ENCODE results near the gene ECI2. TPM values are rescaled to one million over a fixed set of nuclear protein-coding genes. Genes with fewer than 3 reads are reported as not detected.
"Not testable (repeated sequence)": the region's sequence is repeated elsewhere in the genome, so short reads cannot be mapped to it uniquely, and the experiment has no call there.

Gene ECI2
- total RNA-seq, 2 experiments from 2014 or later, result 45.0 to 45.5 TPM

GRCh38 chr6:4108561-4109093 lies 26.7 kb downstream of the ECI2 start:
- Mint-ChIP-seq H3K27me3 (peaks cover 39% of the 10 kb centered on the region), H3K4me1 (no peaks in the 10 kb centered on the region), H3K27ac (no peak overlapping the region), H3K36me3 (peaks cover 4% of the 10 kb centered on the region), H3K4me3 (no peak overlapping the region), H3K9me3 (ENCODE audit: low read depth) (peaks cover 6% of the 10 kb centered on the region)
- CTCF ChIA-PET, result no interaction called here
- DNase-seq (no peak), ATAC-seq (no peak)

- H3K4me1 Mint-ChIP-seq, result no peaks in the 10 kb centered on the region
- H3K9me3 Mint-ChIP-seq (ENCODE audit: low read depth), result peaks cover 6% of the 10 kb centered on the region
- no peak overlapping the region for H3K4me3 Mint-ChIP-seq
- CTCF ChIA-PET, result no interaction called here
- DNase-seq, result no peak
- peaks cover 1% of the 10 kb centered on the region for H3K36me3 Mint-ChIP-seq
- H3K27ac Mint-ChIP-seq, result no peak overlapping the region
- no peak for ATAC-seq
- H3K27me3 Mint-ChIP-seq, result peaks cover 39% of the 10 kb centered on the region
Measured at GRCh38 chr6:4107873-4108272, 27.5 kb downstream of the ECI2 start.

GRCh38 chr6:4105980-4106536 lies 29.3 kb downstream of the ECI2 start:
- DNase-seq (no peak), ATAC-seq (no peak)
- H3K4me3 Mint-ChIP-seq, result no peak overlapping the region
- H3K9me3 Mint-ChIP-seq (ENCODE audit: low read depth), result no peaks in the 10 kb centered on the region
- peaks cover 24% of the 10 kb centered on the region for H3K27me3 Mint-ChIP-seq
- no peaks in the 10 kb centered on the region for H3K4me1 Mint-ChIP-seq
- no peaks in the 10 kb centered on the region for H3K36me3 Mint-ChIP-seq
- CTCF ChIA-PET, result no interaction called here
- no peak overlapping the region for H3K27ac Mint-ChIP-seq

- Mint-ChIP-seq H3K27ac (no peak overlapping the region), H3K4me1 (no peaks in the 10 kb centered on the region), H3K27me3 (peaks cover 13% of the 10 kb centered on the region), H3K36me3 (no peaks in the 10 kb centered on the region), H3K9me3 (ENCODE audit: low read depth) (no peaks in the 10 kb centered on the region), H3K4me3 (no peak overlapping the region)
- DNase-seq (no peak), ATAC-seq (no peak)
- CTCF ChIA-PET, result no interaction called here
Measured at GRCh38 chr6:4103929-4104328, 31.4 kb downstream of the ECI2 start.

GRCh38 chr6:4102687-4103244 lies 32.6 kb downstream of the ECI2 start:
- Mint-ChIP-seq H3K9me3 (ENCODE audit: low read depth) (no peaks in the 10 kb centered on the region), H3K4me1 (no peaks in the 10 kb centered on the region), H3K27me3 (peaks cover 7% of the 10 kb centered on the region), H3K27ac (no peak overlapping the region), H3K36me3 (no peaks in the 10 kb centered on the region), H3K4me3 (no peak overlapping the region)
- DNase-seq (no peak), ATAC-seq (no peak)
- CTCF ChIA-PET, result no interaction called here

- DNase-seq (no peak), ATAC-seq (no peak)
- Mint-ChIP-seq H3K27ac (no peak overlapping the region), H3K9me3 (ENCODE audit: low read depth) (no peaks in the 10 kb centered on the region), H3K4me1 (no peaks in the 10 kb centered on the region), H3K4me3 (no peak overlapping the region), H3K36me3 (no peaks in the 10 kb centered on the region), H3K27me3 (peaks cover 5% of the 10 kb centered on the region)
- CTCF ChIA-PET, result no interaction called here
Measured at GRCh38 chr6:4101298-4101697, 34.1 kb downstream of the ECI2 start.

- Mint-ChIP-seq H3K4me1 (no peaks in the 10 kb centered on the region), H3K27ac (no peak overlapping the region), H3K36me3 (no peaks in the 10 kb centered on the region), H3K27me3 (peaks cover 2% of the 10 kb centered on the region), H3K4me3 (no peak overlapping the region), H3K9me3 (ENCODE audit: low read depth) (no peaks in the 10 kb centered on the region)
- DNase-seq (no peak), ATAC-seq (no peak)
- CTCF ChIA-PET, result no interaction called here
Measured at GRCh38 chr6:4100655-4101054, 34.7 kb downstream of the ECI2 start.

GRCh38 chr6:4093288-4093687 lies 42.1 kb downstream of the ECI2 start:
- Mint-ChIP-seq H3K4me3 (no peak overlapping the region), H3K27ac (no peak overlapping the region), H3K9me3 (ENCODE audit: low read depth) (no peaks in the 10 kb centered on the region), H3K4me1 (no peaks in the 10 kb centered on the region), H3K36me3 (no peaks in the 10 kb centered on the region), H3K27me3 (no peaks in the 10 kb centered on the region)
- CTCF ChIA-PET, result no interaction called here
- ATAC-seq (no peak), DNase-seq (no peak)

- ATAC-seq (no peak), DNase-seq (no peak)
- H3K27me3 Mint-ChIP-seq, result no peaks in the 10 kb centered on the region
- H3K36me3 Mint-ChIP-seq, result no peaks in the 10 kb centered on the region
- no peaks in the 10 kb centered on the region for H3K9me3 Mint-ChIP-seq (ENCODE audit: low read depth)
- CTCF ChIA-PET, result no interaction called here
- H3K4me1 Mint-ChIP-seq, result no peaks in the 10 kb centered on the region
- H3K4me3 Mint-ChIP-seq, result no peak overlapping the region
- no peak overlapping the region for H3K27ac Mint-ChIP-seq
Measured at GRCh38 chr6:4091941-4092340, 43.4 kb downstream of the ECI2 start.

GRCh38 chr6:4090043-4090442 lies 45.3 kb downstream of the ECI2 start:
- CTCF ChIA-PET; H3K4me3 Mint-ChIP-seq; H3K27ac Mint-ChIP-seq; H3K27me3 Mint-ChIP-seq; H3K36me3 Mint-ChIP-seq; DNase-seq; H3K9me3 Mint-ChIP-seq (ENCODE audit: low read depth); H3K4me1 Mint-ChIP-seq; ATAC-seq: not testable (repeated sequence)

- CTCF ChIA-PET, result interaction anchor here (0.7 kb wide), 1 partner anchor 25 kb away, joined by 4 read pairs; no protein-coding TSS in a partner anchor
- Mint-ChIP-seq H3K4me3 (no peak overlapping the region), H3K9me3 (ENCODE audit: low read depth) (no peaks in the 10 kb centered on the region), H3K27ac (no peak overlapping the region), H3K27me3 (peaks cover 5% of the 10 kb centered on the region), H3K36me3 (no peaks in the 10 kb centered on the region), H3K4me1 (no peaks in the 10 kb centered on the region)
- DNase-seq (no peak), ATAC-seq (no peak)
Measured at GRCh38 chr6:4088704-4089103, 46.7 kb downstream of the ECI2 start.

GRCh38 chr6:4085332-4085700 lies 50.1 kb downstream of the ECI2 start:
- DNase-seq (no peak), ATAC-seq (no peak)
- CTCF ChIA-PET, result no interaction called here
- Mint-ChIP-seq H3K36me3 (no peaks in the 10 kb centered on the region), H3K27ac (no peak overlapping the region), H3K4me3 (no peak overlapping the region), H3K27me3 (peaks cover 9% of the 10 kb centered on the region), H3K4me1 (no peaks in the 10 kb centered on the region), H3K9me3 (ENCODE audit: low read depth) (no peaks in the 10 kb centered on the region)

GRCh38 chr6:4084444-4085331 lies 50.7 kb downstream of the ECI2 start:
- no peak for DNase-seq
- Mint-ChIP-seq H3K4me3 (no peak overlapping the region), H3K4me1 (no peaks in the 10 kb centered on the region), H3K9me3 (ENCODE audit: low read depth) (no peaks in the 10 kb centered on the region), H3K27ac (no peak overlapping the region), H3K36me3 (no peaks in the 10 kb centered on the region), H3K27me3 (peaks cover 9% of the 10 kb centered on the region)
- CTCF ChIA-PET, result no interaction called here
- no peak for ATAC-seq
